Panc1 (cell line): ENCODE measurements around the gene KRT83. TPM values are rescaled to one million over a fixed set of nuclear protein-coding genes. Genes with fewer than 3 reads are reported as not detected.
A peak's percentile ranks its signal among the peaks of the same experiment; 100 is the strongest.

Experiments used
- ATAC-seq: fragments of 200-7000 bp; cut with Tn5 transposase; 2 replicates; pipeline ENCODE4 v1.9.1; 2020; ENCODE audit warnings: mild to moderate bottlenecking, moderate library complexity
- BruUV-seq: library from RNA; stranded (reverse); fragments of 400-500 nt; replicated peaks from 2 replicates; lab custom pipeline; 2021; lab: Mats Ljungman, UMichigan
- CTCF ChIA-PET: fragments of 300-600 bp; sonication (Branson Sonifier 250); formaldehyde crosslinking; loops from one replicate; lab custom pipeline; 2022; ENCODE audit warnings: antibody characterized with exemption; lab: Charles Lee
- POLR2A ChIA-PET: fragments of 300-600 bp; sonication (Branson Sonifier 250); formaldehyde crosslinking; loops from one replicate; lab custom pipeline; 2022; ENCODE audit warnings: antibody characterized with exemption; lab: Charles Lee
- DNase-seq: peaks from one replicate; pipeline ENCODE4 v3.0.0-alpha.2; 2010; ENCODE audit warnings: low read depth, low spot score
- H3K27ac ChIP-seq: 2 replicates; pipeline ENCODE4 v1.5.1; 2011; ENCODE audit warnings: mild to moderate bottlenecking, low read length, inconsistent platforms
- H3K27me3 ChIP-seq: fragments of 200-500 bp; sonication (Bioruptor generic); 2 replicates; pipeline ENCODE4 v1.6.0; 2014; ENCODE audit warnings: low read length, inconsistent platforms; ENCODE audit not compliant: control insufficient read depth, insufficient read depth
- H3K36me3 ChIP-seq: fragments of 200-500 bp; sonication (Bioruptor generic); 2 replicates; pipeline ENCODE4 v1.5.1; 2014; ENCODE audit warnings: inconsistent platforms, mild to moderate bottlenecking, low read length, moderate library complexity; ENCODE audit not compliant: control insufficient read depth, insufficient read depth
- H3K4me1 ChIP-seq: 2 replicates; pipeline ENCODE4 v1.5.1; 2011; ENCODE audit warnings: inconsistent platforms, mild to moderate bottlenecking, low read length, moderate library complexity; ENCODE audit not compliant: control insufficient read depth, insufficient read depth
- H3K4me3 ChIP-seq, 2 experiments: 2 replicates each; pipeline ENCODE4 v1.5.1; 2011 to 2012; ENCODE audit warnings: low read depth in 2 of 2, low read length in 2 of 2, mild to moderate bottlenecking in 2 of 2, inconsistent platforms in 1 of 2, moderate library complexity in 1 of 2
- H3K9me3 ChIP-seq: fragments of 200-500 bp; sonication (Bioruptor generic); 2 replicates; pipeline ENCODE4 v1.5.1; 2014; ENCODE audit warnings: low read depth, mild to moderate bottlenecking, inconsistent platforms, low read length, moderate library complexity; ENCODE audit not compliant: control insufficient read depth, insufficient read depth
- POLR2AphosphoS5 ChIP-seq: IDR thresholded peaks from 2 replicates; pipeline ENCODE4 v1.6.1; 2012; ENCODE audit warnings: mild to moderate bottlenecking, low read depth, low read length, moderate library complexity
- SIN3A ChIP-seq: IDR thresholded peaks from 2 replicates; pipeline ENCODE4 v1.6.1; 2012; ENCODE audit warnings: low read depth, mild to moderate bottlenecking, low read length, moderate library complexity, borderline replicate concordance; ENCODE audit not compliant: insufficient read depth
- TCF7L2 ChIP-seq: IDR thresholded peaks from 2 replicates; pipeline ENCODE4 v1.6.1; 2011; ENCODE audit warnings: mild to moderate bottlenecking, low read depth, low read length, inconsistent platforms
- in situ Hi-C: cut with HindIII; loops from 2 replicates; pipeline ENCODE4 v1.10.0; 2016; ENCODE audit warnings: low sequenced_read_pairs, low pct_unique_long_range_greater_than_20kb
- intact Hi-C: fragments of 100-400 bp; cut with micrococcal nuclease; formaldehyde crosslinking; loops from one replicate; pipeline ENCODE4 v1.10.0; 2022; ENCODE audit not compliant: unreplicated experiment
- total RNA-seq: library from RNA; stranded (reverse); gene quantifications from one replicate; pipeline ENCODE4 v1.2.1, GENCODE V29; 2021; ENCODE audit not compliant: unreplicated experiment
- TF ChIP-seq, protein P1 (sequence below): fragments of 450-650 bp; IDR thresholded peaks from 2 replicates; pipeline ENCODE4 v1.5.1; 2017; ENCODE audit warnings: mild to moderate bottlenecking
- TF ChIP-seq, protein P2 (sequence below), 2 experiments: IDR thresholded peaks; 2 replicates each; pipeline ENCODE4 v1.6.1; 2011 to 2012; ENCODE audit warnings: low read depth in 2 of 2, control low read depth in 1 of 2, low read length in 1 of 2, mild to moderate bottlenecking in 1 of 2, moderate library complexity in 1 of 2; ENCODE audit not compliant: insufficient read depth in 1 of 2

KRT83 gene
- total RNA-seq, 1 experiment from 2014 or later, result 0.28 TPM

GRCh38 chr12:52275686-52276085 is 45.5 kb downstream of the KRT83 start:
- in situ Hi-C loops (no loop called here), intact Hi-C loops (loop anchor here (10.0 kb wide), 1 partner anchor 51 kb away; no protein-coding TSS in a partner anchor)
- no peaks in the 10 kb centered on the region for H3K36me3 ChIP-seq
- peaks cover 26% of the 10 kb centered on the region for H3K4me1 ChIP-seq
- H3K27ac ChIP-seq, result peak overlapping the region; percentile 46
- H3K27me3 ChIP-seq, result no peaks in the 10 kb centered on the region
- DNase-seq (no peak), ATAC-seq (no peak)
- ChIA-PET POLR2A (interaction anchor here (0.5 kb wide), 1 partner anchor 215 kb away, joined by 3 read pairs; no protein-coding TSS in a partner anchor), CTCF (no interaction called here)
- H3K9me3 ChIP-seq, result no peaks in the 10 kb centered on the region
- no peak for TF ChIP-seq POLR2AphosphoS5
- TF ChIP-seq TCF7L2, result no peak
- TF ChIP-seq, protein P1, sequence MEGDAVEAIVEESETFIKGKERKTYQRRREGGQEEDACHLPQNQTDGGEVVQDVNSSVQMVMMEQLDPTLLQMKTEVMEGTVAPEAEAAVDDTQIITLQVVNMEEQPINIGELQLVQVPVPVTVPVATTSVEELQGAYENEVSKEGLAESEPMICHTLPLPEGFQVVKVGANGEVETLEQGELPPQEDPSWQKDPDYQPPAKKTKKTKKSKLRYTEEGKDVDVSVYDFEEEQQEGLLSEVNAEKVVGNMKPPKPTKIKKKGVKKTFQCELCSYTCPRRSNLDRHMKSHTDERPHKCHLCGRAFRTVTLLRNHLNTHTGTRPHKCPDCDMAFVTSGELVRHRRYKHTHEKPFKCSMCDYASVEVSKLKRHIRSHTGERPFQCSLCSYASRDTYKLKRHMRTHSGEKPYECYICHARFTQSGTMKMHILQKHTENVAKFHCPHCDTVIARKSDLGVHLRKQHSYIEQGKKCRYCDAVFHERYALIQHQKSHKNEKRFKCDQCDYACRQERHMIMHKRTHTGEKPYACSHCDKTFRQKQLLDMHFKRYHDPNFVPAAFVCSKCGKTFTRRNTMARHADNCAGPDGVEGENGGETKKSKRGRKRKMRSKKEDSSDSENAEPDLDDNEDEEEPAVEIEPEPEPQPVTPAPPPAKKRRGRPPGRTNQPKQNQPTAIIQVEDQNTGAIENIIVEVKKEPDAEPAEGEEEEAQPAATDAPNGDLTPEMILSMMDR, result no peak
- TF ChIP-seq SIN3A, result no peak
- TF ChIP-seq, protein P2, sequence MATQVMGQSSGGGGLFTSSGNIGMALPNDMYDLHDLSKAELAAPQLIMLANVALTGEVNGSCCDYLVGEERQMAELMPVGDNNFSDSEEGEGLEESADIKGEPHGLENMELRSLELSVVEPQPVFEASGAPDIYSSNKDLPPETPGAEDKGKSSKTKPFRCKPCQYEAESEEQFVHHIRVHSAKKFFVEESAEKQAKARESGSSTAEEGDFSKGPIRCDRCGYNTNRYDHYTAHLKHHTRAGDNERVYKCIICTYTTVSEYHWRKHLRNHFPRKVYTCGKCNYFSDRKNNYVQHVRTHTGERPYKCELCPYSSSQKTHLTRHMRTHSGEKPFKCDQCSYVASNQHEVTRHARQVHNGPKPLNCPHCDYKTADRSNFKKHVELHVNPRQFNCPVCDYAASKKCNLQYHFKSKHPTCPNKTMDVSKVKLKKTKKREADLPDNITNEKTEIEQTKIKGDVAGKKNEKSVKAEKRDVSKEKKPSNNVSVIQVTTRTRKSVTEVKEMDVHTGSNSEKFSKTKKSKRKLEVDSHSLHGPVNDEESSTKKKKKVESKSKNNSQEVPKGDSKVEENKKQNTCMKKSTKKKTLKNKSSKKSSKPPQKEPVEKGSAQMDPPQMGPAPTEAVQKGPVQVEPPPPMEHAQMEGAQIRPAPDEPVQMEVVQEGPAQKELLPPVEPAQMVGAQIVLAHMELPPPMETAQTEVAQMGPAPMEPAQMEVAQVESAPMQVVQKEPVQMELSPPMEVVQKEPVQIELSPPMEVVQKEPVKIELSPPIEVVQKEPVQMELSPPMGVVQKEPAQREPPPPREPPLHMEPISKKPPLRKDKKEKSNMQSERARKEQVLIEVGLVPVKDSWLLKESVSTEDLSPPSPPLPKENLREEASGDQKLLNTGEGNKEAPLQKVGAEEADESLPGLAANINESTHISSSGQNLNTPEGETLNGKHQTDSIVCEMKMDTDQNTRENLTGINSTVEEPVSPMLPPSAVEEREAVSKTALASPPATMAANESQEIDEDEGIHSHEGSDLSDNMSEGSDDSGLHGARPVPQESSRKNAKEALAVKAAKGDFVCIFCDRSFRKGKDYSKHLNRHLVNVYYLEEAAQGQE (IDR thresholded peaks at IDR 0.05; ENCODE audit: insufficient read depth in 1 of 2, low read depth in 2 of 2, low read length in 1 of 2), result no peak
- BruUV-seq, result no TSS peak
- H3K4me3 ChIP-seq, result no peak overlapping the region

DNA sequence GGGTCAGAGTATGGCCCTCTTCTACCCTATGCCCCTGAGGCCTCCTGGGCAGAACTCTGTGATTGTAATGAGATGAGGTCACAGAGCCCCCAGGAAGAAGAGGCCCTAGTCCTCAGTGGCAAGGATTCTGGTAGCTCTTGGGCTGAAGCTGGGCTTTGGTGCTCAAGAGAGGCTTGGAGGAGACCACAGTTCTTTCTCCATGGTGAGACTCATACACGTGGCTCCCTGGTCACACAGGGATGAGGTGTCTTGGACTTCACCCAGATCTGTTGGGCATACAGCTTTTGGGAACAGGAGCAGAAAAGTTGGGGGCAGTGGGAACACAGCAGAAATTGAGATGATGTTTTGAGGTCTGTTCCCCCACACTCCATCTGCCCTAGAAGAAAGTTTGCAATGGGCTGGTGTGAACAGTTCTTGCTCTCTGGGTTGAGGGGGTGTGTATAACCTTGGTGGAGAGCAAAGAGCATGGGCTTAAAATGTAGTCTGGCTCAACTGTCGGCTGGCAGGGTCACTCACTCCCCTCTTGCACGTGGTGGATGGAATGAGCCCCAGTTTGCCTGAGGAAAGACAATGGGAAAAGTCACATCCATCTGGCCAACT is 46.6 kb downstream of the KRT83 start, which contains the start of gene KRT86:
Gene KRT86, plus strand, starts transcription at position 125 of the 600 bp plus-strand sequence. CDS start 27,272 bp downstream, outside the sequence.
- H3K36me3 ChIP-seq, result no peaks in the 10 kb centered on the region
- no TSS peak for BruUV-seq
- no peaks in the 10 kb centered on the region for H3K27me3 ChIP-seq
- H3K4me3 ChIP-seq, result no peak within 1 kb of the TSS
- no peaks in the 10 kb centered on the region for H3K9me3 ChIP-seq
- ChIA-PET CTCF (no interaction called here), POLR2A (no interaction called here)
- TF ChIP-seq SIN3A (no peak), POLR2AphosphoS5 (no peak)
- TF ChIP-seq, protein P2 (IDR thresholded peaks at IDR 0.05; ENCODE audit: insufficient read depth in 1 of 2, low read depth in 2 of 2, low read length in 1 of 2), result no peak
- TF ChIP-seq, protein P1, result no peak
- no peak for DNase-seq
- peaks cover 16% of the 10 kb centered on the region for H3K4me1 ChIP-seq
- intact Hi-C loops, result loop anchor here (10.0 kb wide), 1 partner anchor 50 kb away; no protein-coding TSS in a partner anchor
- in situ Hi-C loops, result no loop called here
- no peak for ATAC-seq
- peak within 1 kb of the TSS; percentile 46 for H3K27ac ChIP-seq
